SK-N-MC (cell line): ENCODE measurements around the gene SSR1.

Source experiments
- EZH2 ChIP-seq: fragments of 200-600 bp; sonication (generic); IDR thresholded peaks from one replicate; pipeline ENCODE4 v1.6.1; 2017; ENCODE audit warnings: antibody characterized with exemption
- POLR2AphosphoS5 ChIP-seq: IDR thresholded peaks from 2 replicates; pipeline ENCODE4 v1.6.1; 2012; ENCODE audit warnings: mild to moderate bottlenecking, low read depth, low read length, borderline replicate concordance

- no peak for TF ChIP-seq POLR2AphosphoS5
- no peak for TF ChIP-seq EZH2
Observed at GRCh38 chr6:7257521-7258230, 55.3 kb downstream of the SSR1 start.
